Measurements from ENCODE around the gene ANKRD34C. TPM values are rescaled to one million over a fixed set of nuclear protein-coding genes. Genes with fewer than 3 reads are reported as not detected.

ANKRD34C gene
- total RNA-seq, result not detected in 2 replicates

DNA sequence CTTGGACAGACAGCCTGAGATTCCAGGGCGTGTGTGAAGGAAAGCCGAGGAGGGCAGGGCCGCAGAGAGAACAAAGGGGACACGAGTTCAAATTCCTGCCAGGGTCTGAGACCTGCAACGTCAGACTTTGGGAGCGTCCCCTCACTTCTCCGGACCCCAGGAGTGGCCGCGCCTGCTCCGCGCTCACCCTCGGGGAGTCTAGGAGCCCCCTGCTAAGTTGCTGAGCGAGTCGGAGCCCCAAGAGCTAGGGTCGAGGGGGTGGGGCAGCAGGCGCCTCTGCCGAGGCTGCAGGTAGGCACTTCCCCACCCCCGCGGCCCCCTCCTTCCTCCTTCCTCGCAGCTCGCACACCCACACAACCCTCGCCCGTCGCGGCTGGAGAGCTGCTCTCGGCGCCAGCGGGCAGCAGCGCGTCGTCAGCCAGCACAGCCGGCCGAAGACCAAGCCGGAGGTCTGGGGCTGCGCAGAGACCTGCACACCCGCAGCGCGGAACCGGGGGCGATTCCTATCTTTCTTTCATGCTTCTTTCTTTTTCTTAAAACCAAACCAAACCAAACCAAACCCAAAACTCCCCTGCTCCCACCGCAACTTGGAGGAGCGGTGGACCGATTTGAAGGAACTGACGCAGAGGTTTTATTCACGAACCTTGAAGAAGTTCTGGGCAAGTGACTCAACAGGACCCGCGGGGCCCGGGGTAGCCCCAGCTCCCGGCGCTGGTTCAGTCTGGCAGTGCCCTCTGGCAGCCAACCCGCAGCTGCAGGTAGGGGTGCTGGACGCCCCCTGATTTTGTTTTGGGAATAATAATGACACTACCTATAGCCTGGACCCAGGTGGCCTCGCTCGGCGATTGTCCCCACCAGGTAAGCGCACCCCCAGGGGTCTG is at the start of gene ANKRD34C:
Gene ANKRD34C, plus strand, starts transcription at position 352 of the 881 bp plus-strand sequence. CDS start 10,563 bp downstream, outside the sequence.
- DNase-seq (ENCODE audit: extremely low read depth, low read depth, low spot score), result no peak

DNA sequence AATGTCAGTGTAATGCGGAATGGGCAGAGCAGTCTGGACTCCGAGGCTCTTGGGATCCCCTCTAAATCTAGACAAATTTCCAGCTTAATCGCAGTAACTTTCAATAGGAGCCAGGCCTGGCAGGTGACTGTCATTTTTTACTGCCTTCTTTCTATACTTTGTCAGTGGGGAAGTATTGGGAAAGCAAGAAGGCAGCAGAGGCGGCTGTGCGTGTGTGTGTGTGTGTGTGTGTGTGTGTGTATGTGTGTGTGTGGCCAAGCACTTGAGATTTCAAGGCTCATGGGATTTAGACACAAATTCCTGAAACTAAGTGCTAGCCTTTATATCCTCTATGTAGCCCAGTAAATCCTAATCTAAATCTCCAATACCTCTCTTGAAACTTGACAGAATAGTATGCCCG is 49.3 kb upstream of the ANKRD34C start:
- no peak for DNase-seq (ENCODE audit: extremely low read depth, low read depth, low spot score)

DNA sequence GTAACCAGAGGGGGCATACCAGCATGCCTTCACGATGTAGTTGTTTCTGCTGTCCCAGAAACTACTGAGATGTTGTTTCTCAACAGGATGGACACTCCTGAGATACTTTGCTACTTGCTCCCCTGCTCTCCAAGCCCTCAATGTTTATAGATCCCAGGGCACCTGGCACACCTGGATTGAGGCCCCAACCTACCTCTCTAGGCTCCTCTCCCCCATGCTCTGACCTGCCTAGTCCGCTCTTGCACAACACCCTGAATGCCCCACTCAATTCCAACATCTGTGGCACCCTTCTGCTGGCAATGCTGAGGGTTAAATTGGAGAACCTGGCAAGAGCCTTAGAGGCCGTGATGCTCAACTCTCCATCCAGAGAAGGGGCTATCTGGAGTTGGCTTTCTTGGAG is 42.5 kb upstream of the ANKRD34C start:
- DNase-seq (ENCODE audit: extremely low read depth, low read depth, low spot score), result no peak

DNA sequence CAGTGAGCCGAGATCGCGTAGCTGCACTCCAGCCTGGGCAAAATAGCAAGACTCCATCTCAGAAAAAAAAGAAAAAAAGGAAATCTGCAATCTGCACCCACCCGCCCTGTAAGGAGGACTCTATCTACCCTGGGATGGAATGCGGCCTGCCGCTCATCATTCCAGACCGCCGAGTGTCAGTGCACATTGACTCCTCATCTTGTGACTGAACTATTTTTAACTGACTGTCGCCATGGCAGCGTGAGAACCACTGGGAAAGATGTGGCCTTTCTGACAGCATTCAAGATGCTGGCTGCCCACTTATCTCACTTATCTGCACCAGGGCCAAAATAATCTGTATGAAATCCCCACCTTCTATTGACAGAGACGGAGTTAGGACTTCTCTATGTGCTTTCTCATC is 38.8 kb upstream of the ANKRD34C start:
- DNase-seq (ENCODE audit: extremely low read depth, low read depth, low spot score), result no peak

DNA sequence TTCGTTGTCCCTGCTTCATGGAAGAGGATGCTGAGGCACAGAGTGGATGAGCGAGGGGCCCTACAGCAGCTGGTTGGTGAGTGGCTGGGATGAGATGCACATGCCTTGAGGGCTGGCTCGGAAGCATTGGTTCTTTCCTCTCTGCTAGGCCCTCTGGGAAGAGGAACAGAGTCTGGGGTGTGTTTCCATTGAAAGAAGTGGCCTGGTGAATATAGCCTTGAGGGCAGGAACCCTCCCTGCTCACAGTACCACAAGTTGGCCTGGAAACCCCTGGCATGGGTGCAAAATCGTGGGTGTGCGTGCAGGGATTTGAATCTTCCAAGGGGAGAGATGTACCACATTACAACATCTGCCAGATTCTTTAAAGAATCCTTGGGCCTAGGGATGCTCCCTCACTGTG is 37.6 kb upstream of the ANKRD34C start:
- no peak for DNase-seq (ENCODE audit: extremely low read depth, low read depth, low spot score)

DNA sequence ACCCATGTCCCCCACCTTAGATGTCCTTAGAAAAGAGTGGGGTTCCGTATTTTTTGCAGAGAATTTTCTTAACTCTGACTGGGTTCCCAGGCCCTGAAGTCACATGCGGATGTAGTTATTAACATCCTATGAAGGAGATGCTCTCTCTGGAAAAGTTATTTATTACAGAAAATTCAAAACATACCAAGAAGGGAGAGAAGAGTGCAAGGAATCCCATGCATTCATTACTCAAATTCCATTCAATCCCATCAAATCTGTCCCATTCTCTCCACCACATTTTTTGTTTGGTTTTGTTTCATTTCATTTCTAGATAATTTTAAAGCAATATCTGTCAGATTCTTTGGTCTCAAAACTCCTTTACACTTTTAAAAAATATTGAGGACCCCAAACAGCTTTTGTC is 34.3 kb upstream of the ANKRD34C start:
- DNase-seq (ENCODE audit: extremely low read depth, low read depth, low spot score), result no peak

DNA sequence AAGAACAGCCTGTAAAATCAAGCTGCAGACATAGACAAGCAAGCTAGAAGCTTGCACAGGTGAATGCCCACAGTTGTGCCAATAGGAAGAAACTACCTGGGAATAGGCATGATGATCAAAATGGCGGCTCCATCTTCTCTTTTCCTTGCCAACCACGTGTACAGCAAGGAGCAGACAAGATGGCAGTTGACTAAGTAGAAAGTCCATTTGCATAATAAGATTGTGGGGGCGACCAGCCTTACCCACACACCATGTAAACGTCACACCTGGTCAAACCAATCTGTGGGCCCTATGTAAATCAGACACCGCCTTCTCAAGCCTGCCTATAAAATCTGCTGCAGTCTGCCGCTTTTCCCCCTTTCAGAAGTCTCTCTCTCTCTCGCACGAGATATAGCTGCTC is 25.1 kb upstream of the ANKRD34C start:
- no peak for DNase-seq (ENCODE audit: extremely low read depth, low read depth, low spot score)

DNA sequence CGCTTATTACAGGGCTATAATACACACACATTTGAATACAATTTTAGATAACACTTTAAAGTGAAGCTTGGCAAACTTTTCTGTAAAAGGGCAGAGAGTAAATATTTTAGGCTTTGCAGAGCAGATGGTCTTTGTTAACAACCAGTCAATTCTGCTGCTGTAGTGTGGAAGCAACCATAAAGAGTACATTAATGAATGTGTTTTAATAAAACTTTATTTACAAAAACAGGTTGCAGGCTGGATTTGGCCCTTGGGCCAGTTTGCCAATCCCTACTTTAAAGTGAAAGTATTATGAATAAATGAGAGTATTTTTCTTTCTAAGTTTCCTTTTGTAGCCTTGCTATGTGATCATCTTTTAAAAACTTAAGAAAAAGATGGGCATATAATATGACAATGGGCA is 20.7 kb upstream of the ANKRD34C start:
- DNase-seq (ENCODE audit: extremely low read depth, low read depth, low spot score), result no peak

DNA sequence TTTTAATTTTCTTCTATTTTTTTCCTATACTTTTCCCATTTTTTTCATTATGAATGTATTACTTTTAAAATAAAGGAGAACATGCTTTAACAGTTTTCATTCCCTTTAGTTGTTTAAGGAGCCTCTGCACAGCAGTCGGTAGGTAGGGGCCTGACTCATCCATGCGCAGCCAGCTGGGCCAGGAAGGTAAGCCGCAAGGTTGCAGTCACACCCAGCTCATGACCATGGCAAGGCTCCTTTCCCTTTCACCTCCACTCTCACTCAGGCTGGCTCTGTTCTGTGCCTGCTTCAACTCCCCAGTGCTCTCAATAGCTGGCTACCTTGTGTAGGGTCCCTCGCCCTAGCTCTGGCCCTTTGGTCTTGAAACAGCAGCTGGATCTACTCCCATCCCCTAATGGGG is 17.4 kb upstream of the ANKRD34C start:
- no peak for DNase-seq (ENCODE audit: extremely low read depth, low read depth, low spot score)

DNA sequence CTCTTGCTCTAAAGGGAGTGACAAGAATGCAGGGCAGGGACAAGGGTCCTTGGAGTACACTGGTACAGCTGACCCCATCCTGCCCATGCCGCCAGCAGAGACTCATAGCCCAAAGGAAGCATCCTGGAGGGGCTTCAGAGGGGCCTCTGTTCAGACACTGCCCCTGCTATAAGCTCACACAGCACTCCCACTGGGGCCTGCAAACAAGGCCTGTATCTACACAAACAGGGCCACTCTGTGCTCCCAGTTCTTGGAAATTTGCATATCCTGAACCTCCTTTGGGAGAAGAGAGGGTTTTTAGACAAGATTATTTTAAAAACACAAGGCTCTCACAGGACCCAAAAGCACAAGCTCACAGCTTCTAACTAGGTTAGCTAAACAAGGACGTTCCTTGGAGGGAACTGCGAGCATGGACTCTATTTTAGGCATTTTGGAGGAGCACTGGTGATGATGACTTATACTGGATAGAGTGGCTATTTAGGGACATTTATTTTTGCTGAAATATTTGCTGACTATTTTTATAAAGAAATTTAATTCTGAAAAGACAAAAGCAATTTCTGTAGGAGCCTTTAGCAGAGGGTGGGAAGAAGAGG is 16.4 kb upstream of the ANKRD34C start:
- DNase-seq (ENCODE audit: extremely low read depth, low read depth, low spot score), result no peak

DNA sequence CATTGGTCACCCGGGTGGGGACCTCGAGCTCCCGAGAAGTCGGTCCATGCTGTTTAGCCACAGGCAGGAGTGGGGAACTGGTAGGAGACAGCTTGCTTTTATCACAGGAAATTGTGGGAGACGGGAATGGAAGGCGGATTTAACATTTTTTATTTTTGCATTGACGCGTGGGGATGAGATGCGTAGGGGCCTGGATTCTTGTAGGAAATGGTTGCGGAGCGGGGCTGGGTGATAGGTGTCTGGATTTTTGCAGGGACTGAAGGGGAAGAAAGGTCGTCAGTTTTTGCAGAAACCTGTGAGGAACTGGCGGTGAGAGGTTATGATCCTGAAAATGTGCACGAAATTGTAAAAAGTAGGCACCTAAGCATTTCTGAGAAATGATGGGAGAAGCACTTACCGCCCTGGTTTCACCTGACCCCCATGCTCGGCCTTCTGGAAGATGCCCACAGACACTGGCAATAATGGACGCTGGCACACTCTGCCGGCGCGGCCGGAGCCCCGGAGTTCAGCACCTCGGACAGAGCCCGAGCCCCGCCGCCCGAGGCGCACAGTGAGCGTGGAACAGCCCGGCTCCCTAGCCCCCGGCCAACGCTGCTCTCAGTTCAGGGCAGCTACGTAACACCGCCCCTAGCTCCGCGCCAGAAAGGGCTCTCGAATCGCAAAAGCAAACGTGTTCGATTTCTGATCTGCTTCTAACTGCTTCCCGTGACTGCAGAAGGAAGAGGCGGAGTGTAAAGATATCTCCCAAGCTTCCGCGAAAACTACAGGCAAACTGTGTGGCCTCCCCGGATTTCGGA is 928 bp downstream of the ANKRD34C start:
- DNase-seq (ENCODE audit: extremely low read depth, low read depth, low spot score), result no peak

DNA sequence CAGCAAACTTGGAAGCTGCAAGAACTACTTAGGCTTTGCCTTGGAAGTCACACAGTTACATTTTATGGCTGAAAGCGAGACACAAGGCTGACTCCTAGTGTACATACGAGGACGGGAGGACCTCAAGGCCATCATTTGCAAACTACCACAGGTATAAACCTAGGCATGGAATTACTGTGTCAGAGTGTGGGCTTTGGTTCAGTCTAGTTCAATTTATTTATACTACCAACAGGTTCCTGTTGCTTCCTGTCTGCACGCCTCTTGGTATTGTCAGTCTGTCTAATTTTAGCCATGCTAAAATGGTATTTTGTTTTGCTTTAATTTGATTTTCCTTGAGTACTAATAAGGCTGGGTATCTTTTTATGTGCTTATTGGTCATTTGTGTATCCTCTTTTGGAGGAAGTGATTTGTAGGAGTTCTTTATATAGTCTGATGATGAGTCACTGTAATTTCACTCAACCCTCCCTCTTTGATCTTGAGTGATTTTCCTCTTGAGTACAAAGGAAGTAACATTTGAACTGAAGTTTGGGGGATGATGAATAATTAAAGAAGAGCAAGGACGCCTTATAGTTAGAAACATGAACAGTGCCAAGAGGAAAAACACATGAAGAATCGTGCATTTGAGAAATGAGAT is 8.2 kb downstream of the ANKRD34C start:
- no peak for DNase-seq (ENCODE audit: extremely low read depth, low read depth, low spot score)

DNA sequence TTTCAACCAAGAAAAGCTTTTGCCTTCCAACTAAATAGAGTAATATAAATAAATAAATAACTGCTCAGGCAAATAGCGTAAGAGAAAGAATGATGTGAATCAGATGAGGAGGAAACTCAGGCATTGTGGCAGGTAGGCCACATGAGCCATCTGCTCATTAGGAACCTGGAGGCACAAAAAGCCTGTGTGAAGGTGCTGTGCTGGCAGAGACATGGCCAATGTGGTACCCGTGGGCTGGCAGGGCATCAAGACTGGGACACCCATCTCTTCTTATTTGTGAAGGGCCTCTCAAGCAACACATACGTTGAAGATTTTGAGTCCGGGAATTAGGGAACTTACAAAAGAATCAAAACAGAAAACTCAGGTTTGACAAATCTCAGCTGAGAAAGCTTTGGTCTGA is 9.5 kb downstream of the ANKRD34C start:
- DNase-seq (ENCODE audit: extremely low read depth, low read depth, low spot score), result no peak

DNA sequence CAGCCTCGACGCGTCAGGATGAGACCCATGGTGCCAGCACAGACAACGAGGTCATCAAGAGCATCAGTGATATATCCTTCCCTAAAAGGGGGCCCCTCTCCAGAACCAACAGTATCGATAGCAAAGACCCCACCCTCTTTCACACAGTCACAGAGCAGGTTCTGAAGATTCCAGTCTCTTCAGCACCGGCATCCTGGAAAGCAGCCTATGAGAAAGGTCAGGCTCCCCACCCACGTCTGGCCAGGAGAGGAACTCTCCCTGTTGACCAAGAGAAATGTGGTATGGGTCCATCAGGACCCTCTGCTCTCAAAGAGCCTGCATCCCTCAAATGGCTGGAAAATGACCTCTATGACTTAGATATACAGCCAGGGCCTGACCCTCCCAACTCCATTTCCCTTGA is 11.6 kb downstream of the ANKRD34C start:
- DNase-seq (ENCODE audit: extremely low read depth, low read depth, low spot score), result no peak

DNA sequence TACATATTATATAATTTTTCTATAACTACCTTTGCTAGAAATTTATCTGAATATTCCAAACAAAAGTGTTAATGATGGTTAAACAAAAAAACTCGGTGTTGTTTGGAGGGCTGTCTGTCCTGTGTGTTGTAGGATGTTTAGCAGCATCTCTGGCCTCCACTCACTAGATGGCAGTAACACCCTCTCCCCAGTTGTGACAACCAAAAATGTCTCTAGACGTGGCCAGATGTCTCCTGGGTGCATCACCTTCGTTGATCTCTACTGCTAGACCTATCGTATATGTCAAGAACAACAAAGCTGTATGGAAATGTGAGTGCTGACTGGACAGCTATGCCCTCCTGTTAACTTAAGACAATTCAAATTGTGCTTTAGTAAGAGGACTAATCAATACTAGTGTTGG is 14.1 kb downstream of the ANKRD34C start:
- no peak for DNase-seq (ENCODE audit: extremely low read depth, low read depth, low spot score)

DNA sequence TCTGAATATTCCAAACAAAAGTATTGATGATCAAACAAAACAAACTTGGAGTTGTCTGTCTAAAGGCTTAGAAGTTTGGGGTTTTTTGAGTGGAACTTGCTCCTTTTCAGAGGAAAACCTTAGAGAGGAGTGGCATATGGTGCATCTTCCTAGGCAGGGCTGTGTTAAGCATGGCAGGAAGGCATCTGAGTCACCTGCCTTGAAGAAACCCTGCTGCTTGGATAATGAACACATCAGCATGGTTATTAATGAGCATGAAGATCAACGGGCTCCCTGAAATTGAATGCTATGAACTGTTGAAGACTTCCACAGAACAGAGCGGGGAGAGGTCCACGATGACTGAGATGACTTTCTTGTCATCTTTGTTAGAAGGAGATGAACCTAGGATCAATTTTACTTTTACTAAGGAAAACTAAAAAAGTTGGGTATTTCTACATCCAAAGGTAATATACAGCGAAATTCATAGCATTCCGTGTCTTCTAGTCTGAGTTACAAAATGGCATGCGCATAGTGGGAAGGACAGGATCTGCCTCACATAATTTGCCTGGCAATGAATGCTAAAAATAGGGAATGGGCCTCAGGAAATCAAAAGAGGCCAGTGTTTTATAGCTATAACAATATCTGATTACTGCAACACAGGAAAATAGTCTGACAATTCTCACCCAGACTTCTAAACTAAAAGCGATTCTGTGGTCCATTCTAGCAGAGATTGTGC is 16.8 kb downstream of the ANKRD34C start:
- DNase-seq (ENCODE audit: extremely low read depth, low read depth, low spot score), result no peak

DNA sequence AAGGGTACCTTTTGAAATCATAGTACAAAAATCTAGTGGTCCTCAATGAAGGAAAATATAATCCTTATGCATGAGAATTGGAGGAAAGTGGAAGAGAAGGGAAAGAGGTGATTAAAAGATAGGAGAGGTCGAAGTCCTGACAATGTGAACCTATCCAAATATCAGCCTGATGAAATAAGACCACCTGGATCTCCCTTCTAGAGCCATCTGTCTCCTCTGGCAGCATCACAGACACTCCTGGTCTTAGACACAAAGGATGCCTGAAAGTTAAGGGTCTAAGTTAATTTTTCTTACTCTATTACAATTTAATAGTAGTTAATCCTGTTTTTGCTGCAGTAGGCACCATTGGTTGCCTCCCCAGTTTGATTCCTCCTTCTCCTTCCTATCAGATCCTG is 17.3 kb downstream of the ANKRD34C start:
- DNase-seq (ENCODE audit: extremely low read depth, low read depth, low spot score), result no peak

DNA sequence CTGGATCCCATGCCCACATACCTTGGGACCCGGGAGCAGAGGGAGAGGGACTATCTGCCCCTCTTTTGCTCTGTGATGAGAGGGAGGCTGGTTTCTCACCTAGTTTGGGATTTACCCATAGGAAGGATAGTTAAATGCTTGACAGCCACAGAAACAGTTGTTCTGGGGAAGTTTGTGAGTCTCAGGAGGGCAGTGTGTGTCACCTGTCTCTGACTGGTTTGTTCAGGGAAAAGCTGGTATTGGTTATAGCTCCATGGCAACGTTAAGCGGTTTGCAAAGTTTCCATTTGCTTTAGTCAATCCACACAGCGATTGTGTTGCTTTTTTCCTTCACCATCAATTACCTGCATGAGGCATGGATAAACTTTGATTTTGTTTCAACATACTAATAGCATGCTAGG is 24.7 kb downstream of the ANKRD34C start:
- DNase-seq (ENCODE audit: extremely low read depth, low read depth, low spot score), result no peak

DNA sequence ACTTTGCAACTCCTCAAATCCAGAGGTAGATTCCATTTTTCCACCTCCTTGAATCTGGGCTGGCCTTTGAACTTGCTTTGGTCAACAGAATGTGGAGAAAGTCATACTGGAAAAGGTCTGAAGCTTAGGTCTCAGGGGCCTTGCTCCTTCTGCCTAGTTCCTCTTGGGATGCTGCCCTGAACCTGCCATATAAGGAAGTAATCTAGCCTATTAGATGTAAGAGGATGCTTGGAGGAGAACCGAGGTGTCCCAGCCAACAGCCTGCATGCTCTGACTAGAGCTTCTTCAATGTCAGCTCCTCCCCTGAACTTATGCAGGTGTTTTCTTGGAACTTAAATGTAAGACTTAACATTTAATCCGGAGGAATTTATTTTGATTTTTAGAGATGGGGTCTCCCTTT is 26.4 kb downstream of the ANKRD34C start:
- no peak for DNase-seq (ENCODE audit: extremely low read depth, low read depth, low spot score)

DNA sequence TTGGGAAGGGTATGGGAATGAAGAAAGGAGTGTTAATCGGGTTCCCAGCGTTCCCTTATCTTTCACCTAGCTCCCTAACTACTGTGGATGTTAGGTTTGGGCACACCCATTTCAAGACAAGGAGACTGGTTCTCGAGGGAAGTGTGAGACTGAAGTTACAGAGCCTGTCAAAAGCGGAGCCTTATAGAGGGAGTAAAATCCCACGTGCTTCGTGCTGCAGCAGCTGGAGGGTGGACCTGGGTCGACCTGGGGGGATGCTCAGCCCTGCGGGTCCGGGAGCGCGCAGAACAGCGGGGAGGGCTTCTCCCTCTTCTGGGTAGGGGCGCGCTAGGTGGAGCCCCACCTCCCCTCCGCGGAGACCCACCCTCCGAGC is 28.1 kb downstream of the ANKRD34C start:
- DNase-seq (ENCODE audit: extremely low read depth, low read depth, low spot score), result no peak
